22Rv1 (cell line): ENCODE measurements around the gene MYO9B.

ENCODE experiments used
- ZFX ChIP-seq: fragments of 450-650 bp; IDR thresholded peaks from 2 replicates; pipeline ENCODE4 v1.6.1; 2017; ENCODE audit warnings: antibody characterized with exemption, borderline replicate concordance
- TF ChIP-seq, protein P1 (sequence below): fragments of 450-650 bp; IDR thresholded peaks from 2 replicates; pipeline ENCODE4 v1.5.1; 2017; ENCODE audit warnings: mild to moderate bottlenecking

DNA sequence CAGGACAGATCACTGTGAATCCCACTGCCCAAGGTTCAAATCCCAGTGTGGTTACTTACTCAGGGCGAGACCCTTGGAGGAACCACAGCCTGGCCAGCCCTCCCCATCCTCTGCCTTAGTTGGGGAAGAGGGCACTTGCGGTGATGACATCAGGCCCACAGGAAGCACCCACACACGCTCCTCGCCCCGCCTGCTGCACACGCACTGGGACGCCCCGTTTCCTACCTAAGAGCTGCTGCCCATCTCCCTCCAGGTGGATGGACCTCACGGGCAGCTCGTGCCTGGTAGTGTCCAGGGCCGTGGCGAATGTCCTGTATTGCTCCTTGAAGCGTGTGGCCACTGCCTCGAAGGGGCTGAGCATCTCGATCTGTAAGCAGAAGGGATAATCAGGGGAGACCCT is 19.9 kb upstream of the MYO9B start:
- TF ChIP-seq, protein P1, sequence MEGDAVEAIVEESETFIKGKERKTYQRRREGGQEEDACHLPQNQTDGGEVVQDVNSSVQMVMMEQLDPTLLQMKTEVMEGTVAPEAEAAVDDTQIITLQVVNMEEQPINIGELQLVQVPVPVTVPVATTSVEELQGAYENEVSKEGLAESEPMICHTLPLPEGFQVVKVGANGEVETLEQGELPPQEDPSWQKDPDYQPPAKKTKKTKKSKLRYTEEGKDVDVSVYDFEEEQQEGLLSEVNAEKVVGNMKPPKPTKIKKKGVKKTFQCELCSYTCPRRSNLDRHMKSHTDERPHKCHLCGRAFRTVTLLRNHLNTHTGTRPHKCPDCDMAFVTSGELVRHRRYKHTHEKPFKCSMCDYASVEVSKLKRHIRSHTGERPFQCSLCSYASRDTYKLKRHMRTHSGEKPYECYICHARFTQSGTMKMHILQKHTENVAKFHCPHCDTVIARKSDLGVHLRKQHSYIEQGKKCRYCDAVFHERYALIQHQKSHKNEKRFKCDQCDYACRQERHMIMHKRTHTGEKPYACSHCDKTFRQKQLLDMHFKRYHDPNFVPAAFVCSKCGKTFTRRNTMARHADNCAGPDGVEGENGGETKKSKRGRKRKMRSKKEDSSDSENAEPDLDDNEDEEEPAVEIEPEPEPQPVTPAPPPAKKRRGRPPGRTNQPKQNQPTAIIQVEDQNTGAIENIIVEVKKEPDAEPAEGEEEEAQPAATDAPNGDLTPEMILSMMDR: no peak
- TF ChIP-seq ZFX: no peak
